HL-60 (cell line): ENCODE measurements around the gene CHST9.

Source experiments
- DNase-seq, 2 experiments: peaks; one replicate each; pipeline ENCODE4 v3.0.0-alpha.2; 2010 to 2020; ENCODE audit warnings: low read depth in 1 of 2, low spot score in 1 of 2
- H3K27ac ChIP-seq: fragments of 250-450 bp; sonication (Bioruptor Pico); replicated peaks from 2 replicates; pipeline ENCODE4 v1.5.1; 2020; ENCODE audit warnings: mild to moderate bottlenecking, moderate library complexity
- H3K27me3 ChIP-seq: fragments of 250-450 bp; sonication (Bioruptor Pico); 2 replicates; pipeline ENCODE4 v1.5.1; 2021; ENCODE audit warnings: mild to moderate bottlenecking, moderate library complexity; ENCODE audit not compliant: insufficient read depth, poor library complexity, severe bottlenecking
- H3K4me3 ChIP-seq: replicated peaks from 2 replicates; pipeline ENCODE4 v1.5.1; 2011; ENCODE audit warnings: mild to moderate bottlenecking, control low read depth, low read length; ENCODE audit not compliant: insufficient read depth
- CTCF ChIP-seq: IDR thresholded peaks from one replicate; pipeline ENCODE4 v1.5.1; 2011; ENCODE audit warnings: low read length, control low read depth, inconsistent platforms; ENCODE audit not compliant: insufficient read depth
- GABPA ChIP-seq: IDR thresholded peaks from 2 replicates; pipeline ENCODE4 v1.6.1; 2012; ENCODE audit warnings: low read depth
- POLR2AphosphoS5 ChIP-seq: IDR thresholded peaks from 2 replicates; pipeline ENCODE4 v1.6.1; 2012; ENCODE audit warnings: low read depth
- REST ChIP-seq: IDR thresholded peaks from 2 replicates; pipeline ENCODE4 v1.6.1; 2012; ENCODE audit warnings: low read depth; ENCODE audit not compliant: insufficient replicate concordance
- SPI1 ChIP-seq: IDR thresholded peaks from 2 replicates; pipeline ENCODE4 v1.6.1; 2012; ENCODE audit warnings: low read depth, mild to moderate bottlenecking, borderline replicate concordance

The CHST9 gene

GRCh38 chr18:26922313-26922712 lies 262.8 kb downstream of the CHST9 start:
- no peak overlapping the region for H3K27ac ChIP-seq
- TF ChIP-seq CTCF (no peak), REST (no peak), SPI1 (no peak), GABPA (no peak), POLR2AphosphoS5 (no peak)
- H3K27me3 ChIP-seq = no peaks in the 10 kb centered on the region
- no peak for DNase-seq
- H3K4me3 ChIP-seq = no peak overlapping the region

- Histone ChIP-seq H3K4me3 (no peak overlapping the region), H3K27ac (no peak overlapping the region), H3K27me3 (peaks cover 2% of the 10 kb centered on the region)
- no peak for DNase-seq
- TF ChIP-seq REST = no peak
- no peak for TF ChIP-seq POLR2AphosphoS5
- TF ChIP-seq SPI1 = no peak
- no peak for TF ChIP-seq GABPA
- no peak for TF ChIP-seq CTCF
Observed at GRCh38 chr18:26920644-26921043, 264.5 kb downstream of the CHST9 start.

GRCh38 chr18:26919627-26920026 lies 265.5 kb downstream of the CHST9 start:
- H3K27ac ChIP-seq = no peak overlapping the region
- TF ChIP-seq CTCF = no peak
- no peak for TF ChIP-seq POLR2AphosphoS5
- no peak for TF ChIP-seq SPI1
- no peak for TF ChIP-seq REST
- TF ChIP-seq GABPA = no peak
- DNase-seq = no peak
- no peak overlapping the region for H3K4me3 ChIP-seq
- peaks cover 8% of the 10 kb centered on the region for H3K27me3 ChIP-seq
